Body of pancreas (tissue), 4 donors: Measurements from ENCODE around the gene PARP1. TPM values are rescaled to one million over a fixed set of nuclear protein-coding genes. Genes with fewer than 3 reads are reported as not detected.

Experiments
- ATAC-seq: fragments of 150-250 bp; one replicate; pipeline ENCODE4 v1.9.1; 2016
- DNase-seq, 4 donors: peaks; one replicate each; pipeline ENCODE4 v3.0.0-alpha.2; 2019
- H3K27ac ChIP-seq, 4 donors: fragments of 200-600 bp; sonication (generic); 1 replicate in 3 of 4; 2 replicates in 1 of 4; pipeline versions ENCODE4 v1.5.1 to v1.6.1; 2016 to 2019; ENCODE audit warnings: mild to moderate bottlenecking in 1 of 4, mixed read lengths in 1 of 4, moderate library complexity in 1 of 4
- H3K27me3 ChIP-seq, 2 donors: fragments of 200-600 bp; sonication (generic); one replicate each; pipeline ENCODE4 v1.6.0; 2016; ENCODE audit warnings: mild to moderate bottlenecking in 1 of 2
- H3K36me3 ChIP-seq, 2 donors: fragments of 200-600 bp; sonication (generic); replicated peaks in 1 of 2; 2 replicates each; pipeline ENCODE4 v1.5.1; 2016; ENCODE audit warnings: low read depth in 2 of 2; ENCODE audit not compliant: insufficient read depth in 1 of 2
- H3K4me1 ChIP-seq: fragments of 200-600 bp; sonication (generic); one replicate; pipeline ENCODE4 v1.6.0; 2016
- H3K4me3 ChIP-seq, 2 donors: fragments of 200-600 bp; sonication (generic); 1 replicate in 1 of 2; 2 replicates in 1 of 2; pipeline ENCODE4 v1.5.1; 2016 to 2019
- H3K9me3 ChIP-seq, 3 donors: fragments of 200-600 bp; sonication (generic); 1 replicate in 2 of 3; 2 replicates in 1 of 3; pipeline ENCODE4 v1.5.1; 2016
- POLR2A ChIP-seq, 3 donors: fragments of 450-650 bp; IDR thresholded peaks; one replicate each; pipeline ENCODE4 v1.6.1; 2016; ENCODE audit warnings: antibody characterized with exemption in 3 of 3, mild to moderate bottlenecking in 2 of 3
- WGBS, 2 donors: methylation state at CpG; one replicate each; pipeline ENCODE4 v1.1.5; 2017; 5-methylcytosine and 5-hydroxymethylcytosine counted together
- intact Hi-C: fragments of 100-400 bp; cut with DNase I; formaldehyde crosslinking; loops from one replicate; pipeline ENCODE4 v1.15.1; 2023
- total RNA-seq, 2 donors: library from RNA; depleted of rRNA; stranded (reverse); fragments of >200 nt; gene quantifications; one replicate each; pipeline ENCODE4 v1.1.0, GENCODE V29; 2016
- TF ChIP-seq, protein P1 (sequence below), 7 experiments: fragments of 450-650 bp in 4 of 7; fragments of 200-600 bp in 3 of 7; sonication (generic) in 3 of 7; IDR thresholded peaks; one replicate each; pipeline ENCODE4 v1.5.1; 2016 to 2019; ENCODE audit warnings: antibody characterized with exemption in 7 of 7

Gene PARP1
- total RNA-seq, 2 donors from 2014 or later = 56.3 to 72.8 TPM

DNA sequence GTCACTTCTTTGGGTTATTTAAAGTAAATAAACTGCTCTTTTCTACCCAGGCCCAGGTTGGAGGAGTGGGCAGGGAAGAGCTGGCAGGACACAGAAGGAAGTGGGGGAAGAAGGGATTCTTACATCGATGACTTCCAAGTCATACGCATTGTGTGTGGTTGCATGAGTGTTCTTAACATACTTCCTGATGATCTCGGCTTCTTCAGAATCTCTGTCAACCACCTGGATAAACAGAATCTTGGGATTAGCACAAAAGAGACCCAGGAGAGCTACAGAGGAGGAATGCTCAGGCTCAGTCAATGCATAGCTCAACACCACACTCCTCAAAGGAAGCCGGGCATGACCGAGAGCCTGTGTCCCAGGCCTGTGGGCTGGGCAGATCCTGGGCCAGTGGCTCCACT lies 42.1 kb downstream of the PARP1 start:
- Histone ChIP-seq H3K9me3 (no peaks in the 10 kb centered on the region), H3K4me3 (no peak overlapping the region), H3K36me3 (peaks cover 17 to 74% of the 10 kb centered on the region in 2 donors), H3K27me3 (no peaks in the 10 kb centered on the region), H3K4me1 (no peaks in the 10 kb centered on the region), H3K27ac (no peak overlapping the region)
- intact Hi-C loops = no loop called here
- ATAC-seq (no peak), DNase-seq (no peak)
- no peak for TF ChIP-seq POLR2A (IDR thresholded peaks at IDR 0.05)
- TF ChIP-seq, protein P1, sequence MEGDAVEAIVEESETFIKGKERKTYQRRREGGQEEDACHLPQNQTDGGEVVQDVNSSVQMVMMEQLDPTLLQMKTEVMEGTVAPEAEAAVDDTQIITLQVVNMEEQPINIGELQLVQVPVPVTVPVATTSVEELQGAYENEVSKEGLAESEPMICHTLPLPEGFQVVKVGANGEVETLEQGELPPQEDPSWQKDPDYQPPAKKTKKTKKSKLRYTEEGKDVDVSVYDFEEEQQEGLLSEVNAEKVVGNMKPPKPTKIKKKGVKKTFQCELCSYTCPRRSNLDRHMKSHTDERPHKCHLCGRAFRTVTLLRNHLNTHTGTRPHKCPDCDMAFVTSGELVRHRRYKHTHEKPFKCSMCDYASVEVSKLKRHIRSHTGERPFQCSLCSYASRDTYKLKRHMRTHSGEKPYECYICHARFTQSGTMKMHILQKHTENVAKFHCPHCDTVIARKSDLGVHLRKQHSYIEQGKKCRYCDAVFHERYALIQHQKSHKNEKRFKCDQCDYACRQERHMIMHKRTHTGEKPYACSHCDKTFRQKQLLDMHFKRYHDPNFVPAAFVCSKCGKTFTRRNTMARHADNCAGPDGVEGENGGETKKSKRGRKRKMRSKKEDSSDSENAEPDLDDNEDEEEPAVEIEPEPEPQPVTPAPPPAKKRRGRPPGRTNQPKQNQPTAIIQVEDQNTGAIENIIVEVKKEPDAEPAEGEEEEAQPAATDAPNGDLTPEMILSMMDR (IDR thresholded peaks at IDR 0.05) = no peak
- WGBS, 2 donors = 89% methylated on average over 5 of the region's 5 CpGs

DNA sequence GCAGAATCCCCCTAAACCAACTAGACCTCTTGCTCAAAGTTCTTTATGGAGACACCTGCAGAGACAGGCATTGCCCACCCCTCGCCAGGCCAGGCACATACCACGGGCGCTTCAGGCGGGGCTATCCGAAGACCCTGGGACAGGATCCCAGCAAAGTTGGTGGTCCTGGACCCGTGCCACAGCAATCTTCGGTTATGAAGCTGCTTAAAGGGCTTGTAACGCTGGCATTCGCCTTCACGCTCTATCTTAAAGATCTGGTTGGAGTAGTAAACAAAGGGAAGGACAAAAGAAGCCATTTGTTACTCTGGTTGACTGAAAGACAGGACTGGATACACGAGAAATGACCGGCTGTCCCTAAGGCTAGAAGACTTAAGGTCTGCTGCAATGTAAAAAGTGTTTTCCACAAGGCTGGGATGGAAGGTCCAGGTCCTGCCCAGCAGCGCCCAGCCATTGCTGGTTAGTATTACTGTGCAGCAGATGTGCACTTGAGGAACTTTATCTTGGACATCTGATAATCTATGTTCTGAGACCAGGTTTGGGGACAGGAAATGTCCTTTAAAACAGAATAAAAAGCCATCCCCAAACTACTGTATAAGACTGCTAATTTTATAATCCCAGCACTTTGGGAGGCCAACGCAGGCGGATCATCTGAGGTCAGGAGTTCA lies 42.9 kb downstream of the PARP1 start:
- H3K27me3 ChIP-seq = no peaks in the 10 kb centered on the region
- ATAC-seq = no peak
- no peaks in the 10 kb centered on the region for H3K4me1 ChIP-seq
- no peak overlapping the region for H3K4me3 ChIP-seq
- H3K36me3 ChIP-seq = peaks cover 17 to 72% of the 10 kb centered on the region in 2 donors
- WGBS, 2 donors = 89 to 94% methylated on average over 11 to 15 of the region's 15 CpGs
- intact Hi-C loops = no loop called here
- H3K27ac ChIP-seq = no peak overlapping the region
- DNase-seq = no peak
- no peaks in the 10 kb centered on the region for H3K9me3 ChIP-seq
- no peak for TF ChIP-seq POLR2A (IDR thresholded peaks at IDR 0.05)
- TF ChIP-seq, protein P1 (IDR thresholded peaks at IDR 0.05) = no peak

DNA sequence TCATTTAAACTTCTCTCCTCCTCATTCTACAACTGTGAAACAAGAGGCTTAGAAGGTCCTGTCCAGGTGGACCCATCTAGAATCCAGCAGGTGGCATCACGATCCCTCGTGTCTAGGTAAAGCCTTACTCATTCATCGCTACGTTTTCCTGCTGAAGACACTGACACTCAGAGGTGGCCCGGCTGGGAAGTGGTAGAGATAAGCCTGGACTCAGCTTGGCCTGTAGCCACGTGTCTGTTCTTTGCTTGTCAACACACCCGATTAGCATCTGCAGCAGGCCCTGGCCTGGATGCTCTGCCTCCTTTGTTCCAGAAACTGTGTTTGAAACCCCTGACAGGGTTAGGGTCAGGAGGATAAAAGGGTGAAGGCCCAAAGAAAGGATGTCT lies 43.4 kb downstream of the PARP1 start:
- intact Hi-C loops = no loop called here

DNA sequence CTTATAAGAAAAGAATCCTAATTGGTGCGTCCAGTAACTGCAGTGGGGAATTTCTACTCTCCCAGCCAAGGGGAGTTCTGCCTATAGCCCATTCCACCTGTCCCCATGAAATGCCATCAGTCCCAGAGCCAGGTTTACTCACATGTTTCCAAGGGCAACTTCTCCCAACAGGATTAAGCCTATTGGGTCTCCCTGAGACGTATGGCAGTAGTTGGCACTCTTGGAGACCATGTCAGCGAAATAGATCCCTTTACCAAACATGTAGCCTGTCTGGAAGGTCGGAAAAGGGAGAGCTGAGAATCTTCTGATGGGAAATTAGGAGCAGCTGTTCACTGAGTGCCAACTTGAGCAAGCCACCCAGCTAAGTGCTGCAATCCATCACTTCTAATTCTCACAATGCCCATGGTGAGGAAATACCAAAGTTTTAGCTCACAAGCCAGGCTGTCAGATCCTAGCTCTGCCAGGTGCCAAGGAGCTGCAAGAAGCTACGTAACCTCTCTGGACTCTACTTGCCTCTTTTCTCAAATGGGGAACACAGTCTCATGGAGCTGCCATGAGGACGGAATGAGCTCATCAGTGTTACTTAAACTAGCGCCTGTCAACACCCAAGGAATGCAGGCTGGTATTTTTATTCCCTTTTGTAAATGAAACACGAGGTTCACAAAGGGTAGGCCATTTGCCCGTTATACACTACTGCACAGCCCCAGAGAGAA lies 43.9 kb downstream of the PARP1 start:
- no peak for DNase-seq
- 79 to 89% methylated on average over 9 of the region's 9 CpGs for WGBS, 2 donors
- Histone ChIP-seq H3K9me3 (no peaks in the 10 kb centered on the region), H3K36me3 (peaks cover 14 to 71% of the 10 kb centered on the region in 2 donors), H3K4me1 (no peaks in the 10 kb centered on the region), H3K27ac (no peak overlapping the region), H3K4me3 (no peak overlapping the region), H3K27me3 (no peaks in the 10 kb centered on the region)
- intact Hi-C loops = no loop called here
- TF ChIP-seq POLR2A (IDR thresholded peaks at IDR 0.05) = no peak
- TF ChIP-seq, protein P1 (IDR thresholded peaks at IDR 0.05) = no peak
- no peak for ATAC-seq

More for the DNA sequence above, 43.4 kb downstream of the PARP1 start:
- Histone ChIP-seq H3K36me3 (peaks cover 17 to 76% of the 10 kb centered on the region in 2 donors), H3K4me3 (no peak overlapping the region), H3K9me3 (no peaks in the 10 kb centered on the region), H3K4me1 (no peaks in the 10 kb centered on the region), H3K27me3 (no peaks in the 10 kb centered on the region), H3K27ac (no peak overlapping the region)
- WGBS, 2 donors = 58 to 60% methylated on average over 7 of the region's 7 CpGs
- TF ChIP-seq, protein P1 (IDR thresholded peaks at IDR 0.05) = no peak
- no peak for TF ChIP-seq POLR2A (IDR thresholded peaks at IDR 0.05)
- DNase-seq = no peak
- ATAC-seq = no peak
